ENCODE results near the gene SEPTIN6. TPM values are rescaled to one million over a fixed set of nuclear protein-coding genes. Genes with fewer than 3 reads are reported as not detected.
A peak's percentile ranks its signal among the peaks of the same experiment; 100 is the strongest.
"Not testable (repeated sequence)": the region's sequence is repeated elsewhere in the genome, so short reads cannot be mapped to it uniquely, and the experiment has no call there.

SEPTIN6 gene
- total RNA-seq, 1 donor from 2014 or later, result 16.1 TPM

DNA sequence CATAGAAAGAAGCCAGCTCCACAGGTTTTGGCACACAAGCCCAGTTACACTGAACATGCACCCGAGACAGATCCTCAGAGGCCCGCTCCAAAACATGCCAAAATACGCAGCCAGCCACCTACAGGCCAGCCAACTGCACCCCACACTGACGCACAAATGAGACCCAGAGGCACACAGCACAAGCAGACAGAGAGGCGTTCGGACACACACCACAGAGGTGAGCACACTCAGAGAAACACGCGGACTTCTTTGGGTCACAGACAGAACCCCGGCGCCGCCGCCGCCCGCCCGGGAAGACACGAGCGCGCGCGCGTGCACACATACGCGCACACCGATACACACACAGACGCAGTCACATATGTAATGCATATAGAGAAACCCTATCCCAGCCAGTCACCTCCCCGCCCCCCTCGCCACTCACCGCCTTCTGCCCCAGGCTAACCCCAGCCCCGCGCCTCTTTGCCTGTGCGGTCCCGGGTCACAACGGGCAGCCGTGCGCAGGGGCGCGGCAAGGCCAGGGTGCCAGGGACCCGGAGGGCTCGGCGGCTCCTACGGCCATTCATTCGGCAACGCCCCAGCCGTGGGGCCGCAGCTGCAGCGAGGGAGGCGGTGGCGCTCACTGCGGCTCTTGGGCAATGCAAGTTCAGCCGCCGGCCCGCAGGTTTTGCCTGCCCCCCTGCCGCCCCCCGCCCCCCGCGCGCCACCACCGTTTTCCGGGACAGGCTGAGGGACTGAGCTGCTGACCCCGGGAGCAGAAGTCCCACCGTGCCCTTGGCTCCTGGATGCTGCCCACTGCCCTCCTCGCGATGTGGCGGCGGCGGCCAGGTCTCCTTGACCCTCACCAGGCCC lies 553 bp downstream of the SEPTIN6 start:
- DNase-seq (ENCODE audit: low spot score), result peak; percentile 88

DNA sequence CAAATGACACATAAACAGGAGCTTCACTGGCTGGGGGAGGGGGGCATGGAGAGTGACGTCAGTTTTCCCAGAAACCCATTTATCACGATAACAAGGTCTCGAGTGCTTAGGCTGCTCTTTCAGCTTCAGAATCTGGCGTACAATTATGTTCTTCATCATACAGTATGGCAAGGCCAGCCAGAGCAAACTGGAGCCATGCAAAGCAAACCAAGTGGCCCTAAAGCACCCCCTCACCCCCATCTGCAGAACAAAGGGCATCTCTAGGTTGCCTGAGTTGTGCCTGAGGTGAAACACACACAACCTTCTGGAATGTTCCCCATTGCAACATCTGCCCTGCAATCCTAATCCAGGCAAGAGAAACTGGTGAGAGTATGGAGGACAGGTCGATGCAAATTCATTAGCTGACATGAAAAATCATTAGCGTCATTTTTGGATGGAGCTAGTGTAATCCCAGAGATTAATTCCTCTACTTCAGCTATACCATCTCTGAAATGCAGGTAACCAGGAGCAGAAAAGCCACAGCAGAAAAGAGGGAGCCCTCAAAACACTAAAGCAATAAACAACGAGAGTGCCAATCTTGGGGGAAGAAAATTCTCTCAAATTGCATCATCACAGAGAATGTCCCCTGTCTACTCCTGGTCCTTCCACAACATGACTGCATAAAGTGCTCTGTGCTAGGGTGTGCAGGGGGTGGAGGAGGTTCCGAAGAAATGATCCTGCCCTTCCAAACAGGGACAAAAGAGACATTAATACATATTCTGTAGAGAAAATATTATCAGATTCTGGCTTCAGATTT lies 1.8 kb downstream of the SEPTIN6 start:
- DNase-seq (ENCODE audit: low spot score), result peak; percentile 14

DNA sequence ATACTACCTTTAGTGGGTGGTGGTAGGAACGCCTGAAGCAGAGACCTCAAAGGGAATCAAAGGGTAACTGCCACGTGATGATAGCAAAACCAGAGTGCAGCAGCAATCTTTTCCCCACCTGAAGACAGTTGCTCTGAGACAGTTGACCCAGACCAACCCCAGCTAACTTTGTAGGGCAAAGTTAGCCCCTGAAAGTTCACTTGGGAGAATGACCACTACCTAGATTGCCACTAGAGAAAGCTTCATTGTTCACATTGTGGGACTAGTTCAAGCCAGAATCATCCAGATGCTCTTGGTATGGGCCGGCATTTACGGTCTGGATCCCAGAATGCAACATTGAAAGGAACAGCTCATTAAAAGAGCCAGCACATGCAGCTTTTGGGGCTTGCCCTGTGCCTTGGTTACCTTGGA lies 4.1 kb downstream of the SEPTIN6 start:
- no peak for DNase-seq (ENCODE audit: low spot score)

DNA sequence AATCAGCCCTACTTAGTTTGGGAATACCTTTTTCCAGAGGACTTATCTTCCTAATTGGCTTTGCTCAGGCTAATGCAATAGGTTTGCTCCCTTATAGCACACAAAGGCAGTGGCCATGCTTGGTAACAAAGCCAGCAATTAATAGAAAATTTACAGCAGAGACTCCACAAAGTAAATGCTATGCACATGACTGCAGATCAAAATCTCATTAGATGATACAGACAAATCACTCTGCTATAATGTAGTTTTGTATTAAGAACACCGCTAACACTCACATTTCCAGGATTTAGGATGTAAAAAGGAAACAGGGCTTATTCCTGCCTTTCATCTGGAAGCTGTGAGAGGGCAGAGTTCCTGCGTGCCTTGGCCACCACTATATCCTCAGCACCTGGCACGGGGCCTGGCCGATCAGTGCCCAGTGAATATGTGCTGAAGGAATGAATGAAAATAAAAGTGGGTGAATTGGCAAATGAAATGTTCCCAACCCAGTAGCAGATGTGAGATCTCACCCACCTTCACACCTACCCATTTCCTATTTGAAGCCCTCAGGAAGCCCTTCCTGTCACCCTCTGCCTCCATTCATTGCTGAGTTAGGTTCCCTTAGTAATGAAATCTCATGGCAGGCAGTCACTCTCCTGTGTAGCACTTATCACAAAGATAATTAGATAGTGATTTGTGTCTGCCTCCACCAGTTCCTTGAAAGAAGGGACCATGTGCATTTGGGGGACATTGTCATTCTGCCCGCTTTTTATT lies 5.1 kb downstream of the SEPTIN6 start:
- DNase-seq (ENCODE audit: low spot score), result no peak

DNA sequence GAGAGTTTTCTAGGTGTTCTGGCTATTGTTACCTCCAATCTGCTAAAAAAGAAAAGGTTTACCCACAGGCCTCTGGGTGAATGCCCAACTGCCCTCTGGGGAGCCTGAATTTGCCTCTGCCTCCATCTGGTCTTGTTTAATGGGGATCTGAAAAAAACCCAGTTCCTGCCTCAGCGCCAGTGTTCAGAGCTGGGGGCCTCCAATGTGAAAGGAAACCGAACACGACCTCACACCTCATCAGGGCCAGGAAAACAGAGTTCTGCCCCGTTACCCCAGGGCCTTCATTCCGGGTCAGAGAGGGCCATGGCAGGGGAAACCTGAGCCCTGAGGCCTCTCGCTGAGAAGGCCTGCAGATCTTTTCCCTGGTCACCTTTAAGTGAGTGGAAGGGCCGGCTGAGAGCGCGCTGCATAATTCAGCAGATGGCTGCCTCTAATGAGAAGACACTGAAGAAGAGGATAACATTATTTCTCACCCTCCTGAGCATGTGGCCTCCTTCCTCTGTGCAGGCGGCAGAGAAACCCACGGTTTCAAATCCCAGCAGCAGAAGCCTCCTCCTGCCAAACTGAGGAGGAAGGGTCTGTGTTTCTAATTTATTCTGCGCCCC lies 6.8 kb downstream of the SEPTIN6 start:
- no peak for DNase-seq (ENCODE audit: low spot score)

DNA sequence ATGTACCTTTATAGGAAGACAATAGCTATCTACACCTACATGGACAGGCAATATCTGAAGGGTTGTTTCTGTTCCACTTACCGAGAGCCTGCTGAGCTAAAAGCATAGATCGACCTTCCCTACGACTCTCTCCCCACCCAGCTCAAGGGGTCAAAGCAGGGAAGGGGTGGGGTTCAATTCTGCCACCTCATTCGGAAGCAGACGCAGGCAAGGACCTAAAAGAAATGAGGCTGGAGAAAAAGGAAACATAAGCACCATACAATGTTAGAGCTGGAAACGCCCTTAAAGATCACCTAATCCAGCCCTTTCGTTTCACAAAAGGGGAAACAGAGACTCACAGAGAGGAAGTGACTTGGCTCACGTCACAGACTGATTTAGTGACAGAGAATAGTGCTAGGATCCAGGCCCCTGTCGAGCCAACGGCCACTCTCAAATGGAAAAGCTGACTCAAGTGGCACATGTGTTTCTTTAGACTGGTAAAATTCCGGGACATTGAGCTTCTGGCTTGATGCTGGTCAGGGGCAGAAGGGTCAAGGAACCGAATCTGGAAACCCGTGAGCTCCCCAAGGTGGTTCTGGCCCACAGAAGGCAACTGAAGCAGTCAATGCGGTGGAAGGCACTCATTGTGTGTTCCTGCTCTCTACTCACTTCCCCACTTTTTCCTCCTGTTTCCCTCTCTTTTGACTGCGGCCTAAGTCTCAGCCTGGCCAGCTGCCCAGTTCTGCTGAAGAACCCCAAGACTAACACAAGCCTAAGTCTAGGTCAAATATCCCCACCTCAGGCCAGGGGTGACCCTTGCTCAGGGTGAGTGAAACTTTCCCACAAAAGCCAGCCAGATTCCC lies 7.5 kb downstream of the SEPTIN6 start:
- DNase-seq (ENCODE audit: low spot score), result no peak

DNA sequence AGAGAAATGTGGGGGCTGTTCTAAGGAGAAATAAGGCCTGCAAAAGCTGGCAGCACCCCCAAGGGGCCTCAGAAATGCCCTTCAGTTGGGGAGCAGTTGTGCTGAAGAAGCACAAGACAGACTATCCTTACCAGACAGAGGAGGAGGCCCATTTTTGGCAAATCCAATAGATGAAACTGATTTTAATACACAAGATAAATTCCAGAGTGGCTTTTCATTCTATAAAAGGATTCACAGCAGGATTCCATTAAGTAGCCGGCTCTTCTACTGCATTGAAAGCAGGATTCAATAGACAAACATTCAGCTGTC lies 8.1 kb downstream of the SEPTIN6 start:
- DNase-seq (ENCODE audit: low spot score), result no peak

DNA sequence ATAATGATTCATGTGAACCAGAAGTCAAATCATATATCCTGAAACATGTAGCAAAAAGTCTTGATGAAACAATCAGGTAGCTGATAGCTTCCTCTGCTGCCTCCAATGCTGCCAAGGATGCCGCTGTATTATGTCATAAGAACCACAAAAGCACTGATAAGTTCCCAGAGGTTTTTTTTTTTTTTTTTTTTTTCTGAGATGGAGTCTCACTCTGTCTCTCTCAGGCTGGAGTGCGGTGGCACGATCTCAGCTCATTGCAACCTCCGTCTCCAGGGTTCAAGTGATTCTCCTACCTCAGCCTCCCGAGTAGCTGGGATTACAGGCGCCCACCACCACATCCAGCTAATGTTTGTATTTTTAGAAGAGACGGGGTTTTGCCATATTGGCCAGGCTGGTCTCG lies 8.7 kb downstream of the SEPTIN6 start:
- DNase-seq (ENCODE audit: low spot score), result not testable (repeated sequence)

DNA sequence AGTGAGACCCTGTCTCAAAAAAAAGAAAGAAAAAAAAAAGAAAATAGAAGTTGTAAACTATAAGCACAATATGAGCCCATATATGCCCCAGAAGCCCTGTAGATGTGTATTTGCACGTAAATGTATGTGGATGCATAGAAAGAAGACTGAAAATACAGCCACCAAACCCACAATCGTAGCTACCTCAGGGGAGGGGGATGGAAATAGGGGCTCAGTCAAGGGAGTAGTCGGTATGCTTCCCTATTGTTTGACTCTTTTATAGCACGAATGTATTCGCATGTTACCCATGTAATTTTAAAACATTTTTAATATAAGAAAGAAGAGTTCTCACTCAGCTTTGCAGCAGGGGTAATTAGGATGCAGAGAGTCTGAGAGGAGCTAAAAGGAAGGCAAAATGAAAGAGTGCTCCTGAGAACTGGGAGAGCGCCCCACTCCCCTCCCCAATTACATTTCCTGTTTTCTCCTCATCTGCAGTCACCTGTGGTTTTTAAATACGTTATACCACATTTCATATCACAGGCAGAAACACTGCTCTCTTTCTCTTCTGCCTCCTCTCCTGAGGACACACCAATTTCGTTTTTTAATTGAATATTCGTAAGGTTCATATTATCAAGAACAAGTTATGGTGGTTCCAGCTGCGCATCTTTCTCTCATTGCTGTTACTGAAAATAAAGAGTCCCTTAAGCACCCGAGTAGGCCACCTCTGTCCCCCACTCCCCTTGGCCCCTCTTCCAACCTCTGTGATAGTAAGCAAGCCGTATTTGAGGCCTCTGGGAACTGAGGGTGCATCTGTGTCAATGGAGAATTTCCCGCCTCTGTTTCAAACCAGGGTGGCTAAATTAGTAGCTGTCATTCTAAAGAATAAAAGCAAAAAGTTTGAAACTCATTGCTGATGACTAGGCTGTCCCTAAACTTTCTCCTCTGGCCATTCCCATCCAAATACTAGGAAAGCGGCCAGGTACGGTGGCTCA lies 10.7 kb downstream of the SEPTIN6 start:
- DNase-seq (ENCODE audit: low spot score), result no peak

DNA sequence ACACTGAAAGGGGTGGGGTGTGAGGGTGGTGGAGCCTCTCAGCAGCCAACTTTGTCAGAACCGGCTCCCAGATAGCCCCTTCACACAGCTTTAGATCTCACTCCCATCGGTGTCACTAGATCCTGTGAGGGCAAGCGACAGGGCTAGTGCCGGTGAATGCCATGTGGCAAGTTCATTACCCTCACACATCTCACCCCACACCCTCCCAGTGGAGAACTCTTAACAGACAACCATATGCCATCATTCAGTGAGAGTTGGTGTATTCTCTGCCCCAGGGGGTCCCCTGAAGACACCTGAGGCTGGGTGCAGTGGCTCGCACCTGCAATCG lies 15.3 kb downstream of the SEPTIN6 start:
- no peak for DNase-seq (ENCODE audit: low spot score)

DNA sequence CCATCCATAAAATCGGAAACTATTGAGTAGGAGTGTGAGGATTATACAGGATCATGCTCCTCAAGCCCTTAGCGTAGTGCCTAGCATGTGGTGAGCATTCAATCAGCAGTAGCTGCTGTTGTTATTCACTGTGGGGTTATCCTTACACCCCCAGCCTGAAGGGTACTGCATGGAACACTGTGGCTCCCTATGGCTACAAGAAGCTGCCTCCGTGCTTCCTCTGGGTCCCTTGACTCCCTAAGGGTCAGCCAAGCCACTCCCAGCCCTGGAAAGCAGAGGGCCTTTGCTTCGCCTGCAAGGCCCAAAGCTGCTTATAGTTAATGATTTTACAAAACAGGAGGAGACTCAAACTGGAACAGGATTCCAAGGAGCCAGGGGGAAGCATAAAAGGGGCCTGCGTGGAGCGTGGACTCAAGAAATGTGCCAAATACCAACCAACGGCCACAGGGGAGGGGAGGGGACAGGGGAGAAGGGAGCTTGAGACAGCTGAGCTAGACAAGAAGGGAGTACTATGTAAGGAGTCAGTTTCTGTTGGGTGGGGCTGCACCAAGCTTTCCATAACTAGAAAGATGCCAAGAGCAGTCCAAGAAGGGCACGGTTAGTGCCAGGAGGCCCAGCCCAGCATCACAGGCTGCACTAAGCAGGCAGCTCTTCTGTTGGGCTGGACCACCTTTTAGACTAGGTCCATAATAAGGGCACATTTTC lies 15.9 kb downstream of the SEPTIN6 start:
- DNase-seq (ENCODE audit: low spot score), result peak; percentile 53

DNA sequence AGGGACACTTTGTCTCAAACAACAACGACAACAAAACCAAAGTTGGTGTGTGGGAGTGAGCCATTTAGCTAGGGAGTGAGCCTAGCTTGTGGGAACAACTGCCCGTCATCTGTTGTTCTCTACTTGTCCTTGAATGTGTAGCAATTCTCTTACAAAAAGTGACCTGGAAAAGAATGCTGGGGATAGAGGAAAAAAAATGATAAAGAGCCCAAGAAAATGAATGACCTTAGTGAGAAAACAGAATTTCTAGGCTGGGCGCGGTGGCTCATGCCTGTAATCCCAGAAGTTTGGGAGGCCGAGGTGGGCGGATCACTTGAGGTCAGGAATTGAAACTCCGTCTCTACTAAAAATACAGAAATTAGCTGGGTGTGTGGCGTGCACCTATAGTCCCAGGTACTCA lies 19.6 kb downstream of the SEPTIN6 start:
- no peak for DNase-seq (ENCODE audit: low spot score)

DNA sequence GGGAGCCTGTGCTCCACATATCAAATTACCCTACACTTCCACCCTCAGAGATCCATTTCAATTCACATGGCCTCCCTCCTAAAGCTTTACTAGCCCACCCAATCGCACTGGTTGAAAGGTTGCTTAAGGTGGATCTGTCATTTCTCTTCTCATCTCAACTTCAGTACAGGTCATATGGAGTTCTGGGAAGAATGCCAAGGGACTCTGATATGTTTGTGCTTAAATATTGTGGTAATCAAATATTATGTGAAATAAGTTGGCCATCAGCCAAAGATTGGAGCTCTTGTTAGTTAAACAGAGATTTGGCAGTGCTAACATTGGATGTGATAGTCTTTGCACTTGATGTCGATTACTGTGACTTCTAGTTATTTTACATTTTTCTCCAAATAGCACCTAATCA lies 20.5 kb downstream of the SEPTIN6 start:
- no peak for DNase-seq (ENCODE audit: low spot score)

DNA sequence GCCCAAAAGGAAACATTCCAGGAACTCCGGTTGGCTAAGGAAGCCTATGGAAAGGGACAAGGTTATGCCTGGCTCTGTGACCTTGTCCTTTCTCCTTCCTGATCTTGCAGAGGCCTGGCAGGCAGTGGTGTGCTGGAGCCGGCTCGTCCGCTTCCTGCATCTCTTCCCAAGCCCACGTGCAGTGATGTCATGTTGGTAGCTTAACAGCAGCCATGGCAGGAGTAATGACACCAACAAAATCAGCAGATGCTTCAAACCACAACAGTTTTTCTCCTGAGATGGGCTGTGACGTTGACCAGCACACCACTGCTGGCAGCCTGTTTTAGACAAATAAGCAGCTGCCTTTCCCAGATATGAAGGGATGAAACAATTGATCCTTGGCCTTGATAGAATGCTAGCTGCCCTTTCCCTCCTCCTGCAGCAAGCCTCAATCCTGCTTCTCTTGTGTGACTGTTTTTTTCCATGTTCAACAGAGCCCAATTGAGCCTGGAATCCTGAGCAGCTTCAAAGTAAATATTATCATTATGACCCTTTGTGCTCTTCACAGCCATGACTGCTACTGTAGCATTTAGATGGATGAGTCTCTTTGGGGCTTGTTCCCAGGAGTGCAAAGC lies 23.4 kb downstream of the SEPTIN6 start:
- no peak for DNase-seq (ENCODE audit: low spot score)

DNA sequence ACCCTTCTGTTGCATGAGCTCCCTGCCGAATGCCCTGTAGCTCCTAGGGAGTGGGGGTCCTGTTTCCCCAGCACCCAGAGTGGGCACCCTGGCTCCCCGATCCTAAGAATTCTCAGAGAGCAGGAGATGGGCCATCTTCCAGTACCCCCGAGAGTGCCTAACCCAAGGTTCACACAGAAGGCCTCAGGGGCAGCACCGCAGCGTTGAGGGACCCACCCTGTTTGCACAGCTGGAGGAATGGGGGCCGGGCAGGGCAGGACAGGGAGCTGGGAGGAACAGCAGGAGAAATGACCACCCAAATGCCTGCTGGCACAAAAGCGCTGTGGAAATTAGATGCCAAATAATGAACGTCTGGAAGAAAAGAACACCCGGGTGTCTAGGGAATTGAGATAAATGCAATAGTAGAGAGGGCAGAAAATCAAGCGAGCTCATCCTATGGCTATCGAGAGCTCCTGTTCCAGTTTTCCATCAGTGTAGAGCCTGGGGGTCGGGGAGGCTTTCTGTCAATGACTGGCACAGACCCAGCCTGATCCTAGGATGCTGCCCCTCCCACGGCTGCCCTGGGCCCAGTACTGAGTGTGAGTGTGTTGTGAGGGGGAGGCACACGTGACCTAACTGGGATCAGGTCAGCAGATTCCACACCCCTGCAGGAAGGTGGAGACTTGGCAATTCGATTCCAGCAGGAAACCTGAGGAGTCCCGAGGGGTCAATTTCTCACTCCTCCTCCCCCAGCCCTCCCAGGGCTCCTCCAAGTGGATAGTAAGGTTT lies 25.7 kb downstream of the SEPTIN6 start:
- no peak for DNase-seq (ENCODE audit: low spot score)

DNA sequence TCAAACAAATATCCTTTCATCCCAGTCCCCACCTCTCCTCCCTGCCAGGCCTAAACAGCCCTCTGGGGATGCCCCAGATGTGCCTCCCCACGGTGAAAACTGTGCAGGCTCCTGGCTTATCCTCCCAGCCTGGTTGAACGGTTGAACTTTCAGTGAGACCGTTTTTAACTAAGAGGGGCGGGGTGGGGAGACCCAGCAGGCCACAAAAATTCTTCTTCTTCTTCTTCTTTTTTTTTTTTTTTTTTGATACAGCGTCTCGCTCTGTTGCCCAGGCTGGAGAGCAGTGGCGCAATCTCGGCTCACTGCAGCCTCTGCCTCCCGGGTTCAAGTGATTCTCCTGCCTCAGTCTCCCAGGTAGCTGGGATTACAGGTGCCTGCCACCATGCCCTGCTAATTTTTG lies 28.1 kb downstream of the SEPTIN6 start:
- not testable (repeated sequence) for DNase-seq (ENCODE audit: low spot score)

DNA sequence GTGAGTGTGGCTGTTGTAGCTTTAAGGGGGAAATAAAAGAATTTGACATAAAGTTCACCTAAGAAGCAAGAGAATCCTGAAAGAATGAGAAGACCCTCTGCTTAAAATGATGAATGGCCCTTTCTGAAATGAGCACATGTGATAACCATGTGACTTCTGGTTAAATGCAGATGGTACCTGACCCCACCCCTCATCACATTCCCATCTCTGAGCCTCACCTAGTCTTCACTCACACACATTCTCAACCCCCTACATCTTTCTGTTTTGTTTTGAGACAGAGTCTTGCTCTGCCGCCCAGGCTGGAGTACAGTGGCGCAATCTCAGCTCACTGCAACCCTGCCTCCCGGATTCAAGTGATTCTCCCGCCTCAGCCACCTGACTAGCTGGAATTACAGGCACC lies 31.5 kb downstream of the SEPTIN6 start:
- DNase-seq (ENCODE audit: low spot score), result no peak

DNA sequence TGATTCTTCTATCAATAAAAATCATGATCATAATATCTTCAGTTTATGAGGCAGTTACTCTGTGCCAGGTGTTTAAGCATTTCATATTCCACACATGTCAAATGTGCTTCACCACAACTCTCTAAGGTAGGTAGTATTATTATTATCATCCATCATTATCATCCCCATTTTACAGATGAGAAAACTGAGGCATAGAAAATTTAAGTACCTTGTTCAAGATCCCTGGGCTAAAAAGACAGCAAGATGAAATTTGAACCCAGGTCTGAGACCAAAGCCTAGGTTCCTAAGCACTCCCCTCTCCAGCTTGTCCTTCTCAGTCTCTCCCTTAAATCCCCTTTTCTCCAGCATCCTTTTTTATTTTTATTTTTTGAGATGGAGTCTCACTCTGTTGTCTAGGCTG lies 33.4 kb downstream of the SEPTIN6 start:
- DNase-seq (ENCODE audit: low spot score), result no peak

Data from mesenteric fat pad (tissue), 1 donor.